GM19193 (cell line): Measurements from ENCODE around the gene C5AR1.

ENCODE experiments used
- POLR2A ChIP-seq: IDR thresholded peaks from 4 replicates; pipeline ENCODE4 v1.6.1; 2011; ENCODE audit not compliant: insufficient read depth, insufficient read length; ENCODE audit errors: extremely low read depth

The C5AR1 gene

GRCh38 chr19:47350630-47351029 lies 41.0 kb downstream of the C5AR1 start:
- no peak for TF ChIP-seq POLR2A

GRCh38 chr19:47351548-47351947 lies 41.9 kb downstream of the C5AR1 start:
- TF ChIP-seq POLR2A = no peak

GRCh38 chr19:47352095-47352494 lies 42.4 kb downstream of the C5AR1 start:
- no peak for TF ChIP-seq POLR2A

- TF ChIP-seq POLR2A = no peak
These were observed 43.6 kb downstream of the C5AR1 start for GRCh38 chr19:47353307-47353712.

- no peak for TF ChIP-seq POLR2A
These were observed 47.2 kb downstream of the C5AR1 start for GRCh38 chr19:47356900-47357299.

- no peak for TF ChIP-seq POLR2A
These were observed 48.4 kb downstream of the C5AR1 start for GRCh38 chr19:47357788-47358680.

GRCh38 chr19:47358936-47359335 lies 49.3 kb downstream of the C5AR1 start:
- no peak for TF ChIP-seq POLR2A

- no peak for TF ChIP-seq POLR2A
These were observed 52.7 kb downstream of the C5AR1 start for GRCh38 chr19:47362321-47362720.

GRCh38 chr19:47363758-47364531 lies 54.3 kb downstream of the C5AR1 start:
- TF ChIP-seq POLR2A = no peak

GRCh38 chr19:47370045-47370611 lies 60.5 kb downstream of the C5AR1 start:
- TF ChIP-seq POLR2A = no peak

- no peak for TF ChIP-seq POLR2A
These were observed 61.6 kb downstream of the C5AR1 start for GRCh38 chr19:47371261-47371660.
